GM21576 (cell line): ENCODE measurements around the gene DDX20.
A peak's percentile ranks its signal among the peaks of the same experiment; 100 is the strongest.

Experiments
- ATAC-seq: cut with Tn5 transposase; IDR thresholded peaks from one replicate; pipeline ENCODE4 v1.9.1; 2021; ENCODE audit warnings: mild to moderate bottlenecking, moderate library complexity; ENCODE audit not compliant: unreplicated experiment

Gene DDX20

DNA sequence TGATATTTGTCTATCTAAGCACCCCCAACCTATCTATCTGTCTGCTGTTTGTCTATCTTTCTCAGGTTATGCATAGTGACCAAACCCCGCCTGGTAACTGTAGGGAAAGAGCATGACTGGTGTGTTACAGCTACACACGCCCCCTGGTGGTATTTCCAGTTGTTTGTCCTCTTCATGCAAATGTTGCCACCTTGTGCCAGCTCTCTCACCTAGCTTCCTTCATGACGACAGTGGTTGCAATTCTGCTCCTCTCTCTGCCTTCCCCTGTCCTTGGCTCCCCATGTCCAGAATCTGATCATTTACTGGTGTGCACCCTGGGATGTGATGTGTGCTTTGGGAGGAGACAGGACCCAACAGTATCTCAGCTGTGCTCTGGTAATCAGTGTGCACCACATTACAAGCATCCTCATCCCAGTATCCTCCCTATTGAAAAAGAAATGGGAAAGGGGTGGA is 8.4 kb upstream of the DDX20 start:
- no peak for ATAC-seq

- ATAC-seq = no peak
These were observed 7.8 kb upstream of the DDX20 start for GRCh38 chr1:111747947-111748346.

- no peak for ATAC-seq
These were observed 6.1 kb upstream of the DDX20 start for GRCh38 chr1:111749628-111750027.

DNA sequence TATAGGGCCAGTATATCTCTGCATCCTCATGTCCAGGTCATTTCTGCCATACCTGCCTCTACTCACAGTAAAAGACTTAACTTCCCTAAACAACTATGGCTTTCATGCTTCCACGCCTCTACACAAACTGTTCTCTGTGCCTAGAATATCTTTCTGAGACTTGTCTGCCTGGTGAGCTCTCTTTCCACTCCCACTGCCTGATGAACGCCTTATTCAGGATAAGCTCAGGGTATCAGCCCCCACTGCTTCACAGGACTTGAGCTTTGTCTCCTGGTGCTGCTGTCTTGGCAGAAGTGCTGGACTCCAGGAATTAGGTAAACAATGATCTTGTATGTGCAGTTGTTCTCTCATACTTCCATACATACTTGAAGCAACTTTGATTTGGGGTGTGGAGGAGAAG is 4.8 kb upstream of the DDX20 start:
- ATAC-seq = no peak

DNA sequence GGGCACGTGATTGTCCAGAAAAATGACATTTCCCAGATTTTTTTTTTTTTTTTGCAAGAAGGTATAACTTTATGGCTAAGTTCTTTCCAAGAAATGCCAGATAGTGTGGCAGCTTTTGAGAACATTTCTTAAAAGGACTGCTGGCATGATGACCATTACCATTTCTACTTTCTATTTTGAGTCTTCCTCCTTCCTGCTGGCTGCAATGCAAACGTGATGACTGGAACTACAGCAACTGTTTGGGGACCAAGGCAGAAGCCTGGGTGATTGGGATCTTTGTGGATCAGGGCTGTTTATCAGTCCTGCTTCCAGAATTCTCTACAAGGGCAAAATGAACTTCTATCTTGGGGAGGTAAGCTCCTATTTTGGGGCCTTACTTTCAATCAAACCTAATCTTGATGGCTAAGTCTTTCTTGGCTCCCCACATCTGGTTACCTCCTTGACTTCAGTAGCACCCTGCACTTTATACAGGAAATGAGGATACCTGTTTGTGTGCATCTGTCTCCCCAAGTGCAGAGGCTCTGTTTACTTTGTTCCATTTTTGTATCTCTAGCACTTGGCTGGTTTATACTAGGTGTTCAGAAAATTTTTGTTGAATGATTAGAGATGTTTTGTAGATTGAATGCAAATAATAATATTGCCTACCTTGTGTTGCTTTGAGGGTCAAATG is 3.7 kb upstream of the DDX20 start:
- no peak for ATAC-seq

DNA sequence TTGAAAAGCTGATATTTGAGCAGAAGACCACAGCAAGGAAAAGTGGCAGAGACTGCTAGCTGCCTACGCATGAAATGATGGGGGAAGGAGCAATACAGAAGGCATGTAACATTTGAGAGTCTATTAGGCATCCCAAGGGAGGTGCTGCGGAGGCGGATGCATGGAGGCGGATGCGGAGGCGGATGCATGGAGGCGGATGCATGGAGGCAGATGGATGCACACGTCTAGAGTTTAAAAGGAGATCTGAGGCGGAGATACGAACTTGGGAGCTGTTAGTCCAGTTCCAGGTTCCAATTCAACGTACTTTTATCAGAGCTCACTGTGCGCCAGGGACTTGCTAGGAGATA is 744 bp upstream of the DDX20 start:
- ATAC-seq = peak; percentile 10

GRCh38 chr1:111756124-111756513 is 418 bp downstream of the DDX20 start:
- no peak for ATAC-seq

GRCh38 chr1:111758373-111758772 is 2.7 kb downstream of the DDX20 start:
- ATAC-seq = no peak

DNA sequence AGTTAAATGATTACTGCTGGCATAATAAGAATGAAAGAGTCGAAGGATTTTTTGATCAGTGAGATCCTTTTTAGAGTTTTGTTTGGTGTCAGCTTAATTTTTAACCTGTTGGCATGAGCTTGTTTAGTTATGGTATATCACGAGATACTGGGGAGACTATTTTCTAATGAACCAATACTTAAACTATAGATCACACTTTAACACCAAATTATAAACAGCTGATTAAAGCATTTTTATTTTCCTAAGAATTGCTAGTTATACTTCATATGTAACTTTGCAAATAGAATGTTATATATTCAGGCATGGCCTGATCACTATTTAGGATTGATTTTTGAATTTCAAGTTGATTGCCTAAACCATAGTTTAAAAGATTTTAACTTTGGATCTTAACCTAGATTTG is 6.0 kb downstream of the DDX20 start:
- ATAC-seq = no peak

GRCh38 chr1:111762332-111762731 is 6.6 kb downstream of the DDX20 start:
- no peak for ATAC-seq

DNA sequence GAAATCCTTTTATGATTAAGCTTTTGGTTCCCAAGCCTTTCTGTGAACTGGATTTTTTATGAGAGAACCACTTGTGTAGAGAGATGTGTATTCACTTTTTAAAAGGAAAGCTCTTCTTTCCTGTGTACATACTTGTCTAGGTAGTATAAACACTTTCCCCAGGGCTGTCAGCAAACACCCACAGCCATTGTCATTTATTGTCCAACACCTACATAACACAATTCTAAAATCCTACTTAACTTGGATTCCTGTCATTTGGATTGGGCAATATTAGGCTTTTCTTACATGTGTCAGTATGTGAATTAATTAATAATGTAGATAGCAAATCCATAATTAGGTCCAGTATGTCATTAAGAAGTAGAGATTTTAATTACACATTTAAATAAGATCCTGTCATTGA is 12.3 kb downstream of the DDX20 start:
- no peak for ATAC-seq

DNA sequence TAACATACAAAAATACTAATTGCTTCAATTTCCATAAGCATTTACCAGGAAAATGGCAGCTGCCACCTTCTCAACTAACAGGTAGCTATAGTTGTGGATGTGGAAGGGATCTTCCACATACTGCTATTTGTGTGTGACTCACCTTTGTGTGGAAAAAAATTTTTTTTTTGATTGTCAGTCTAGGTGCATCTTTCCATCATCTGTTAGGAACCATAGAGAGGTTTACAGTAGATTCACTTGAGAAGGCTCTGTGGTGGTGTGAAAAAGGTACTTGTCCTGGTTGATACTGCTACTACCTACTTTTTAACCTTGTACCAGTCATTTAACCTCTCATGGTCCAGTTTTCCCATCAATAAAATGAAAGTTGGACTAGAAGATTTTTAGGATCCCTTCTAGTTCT is 12.9 kb downstream of the DDX20 start:
- no peak for ATAC-seq

DNA sequence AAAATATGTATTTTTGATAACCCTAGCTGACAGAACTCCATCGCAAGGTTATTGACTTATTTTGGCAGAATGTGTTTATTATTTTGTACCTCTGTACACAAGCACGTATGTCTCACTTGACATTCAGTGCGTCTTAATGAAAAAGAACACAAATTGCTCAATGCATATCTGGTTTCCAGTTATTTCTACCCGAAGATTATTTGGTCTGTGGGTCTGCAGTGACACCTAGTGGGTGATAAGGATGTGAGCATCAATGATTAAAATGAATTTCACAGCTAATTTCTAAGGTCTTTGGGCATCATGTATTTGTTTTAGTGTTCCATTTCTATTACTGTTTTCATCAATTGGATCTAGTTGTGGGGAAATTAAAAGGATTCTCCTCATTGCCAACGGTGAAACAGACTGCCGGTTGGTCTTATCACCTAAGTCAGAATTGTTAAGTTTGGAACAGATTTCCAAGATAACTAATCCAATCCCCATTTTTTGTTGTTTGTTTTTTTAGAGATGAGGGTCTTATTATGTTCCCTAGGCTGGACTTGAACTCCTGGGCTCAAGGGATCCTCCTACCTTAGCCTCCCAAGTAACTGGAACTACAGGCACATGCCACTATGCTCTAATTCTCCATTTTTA is 13.9 kb downstream of the DDX20 start:
- ATAC-seq = no peak

- no peak for ATAC-seq
These were observed 15.2 kb downstream of the DDX20 start for GRCh38 chr1:111770916-111771315.

GRCh38 chr1:111775966-111776365 is 20.3 kb downstream of the DDX20 start:
- ATAC-seq = no peak

DNA sequence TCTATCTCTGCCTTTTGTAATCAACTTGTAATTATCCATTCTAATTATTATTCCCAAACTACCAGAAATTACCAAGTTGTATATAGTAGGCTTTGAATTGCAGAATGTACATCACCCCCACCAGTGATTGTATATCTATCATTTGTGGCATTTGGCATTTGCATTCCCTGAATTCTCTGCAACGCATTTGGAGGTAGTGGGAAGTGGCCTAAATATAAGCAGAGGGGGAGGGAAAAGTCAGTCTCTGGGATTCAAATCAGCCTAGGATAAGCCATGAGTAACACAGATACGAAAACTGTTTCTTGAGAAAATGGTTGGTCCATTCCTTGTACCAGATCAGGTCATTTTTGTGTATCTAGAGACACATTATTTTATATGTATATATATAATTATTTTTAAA is 20.7 kb downstream of the DDX20 start:
- ATAC-seq = no peak

DNA sequence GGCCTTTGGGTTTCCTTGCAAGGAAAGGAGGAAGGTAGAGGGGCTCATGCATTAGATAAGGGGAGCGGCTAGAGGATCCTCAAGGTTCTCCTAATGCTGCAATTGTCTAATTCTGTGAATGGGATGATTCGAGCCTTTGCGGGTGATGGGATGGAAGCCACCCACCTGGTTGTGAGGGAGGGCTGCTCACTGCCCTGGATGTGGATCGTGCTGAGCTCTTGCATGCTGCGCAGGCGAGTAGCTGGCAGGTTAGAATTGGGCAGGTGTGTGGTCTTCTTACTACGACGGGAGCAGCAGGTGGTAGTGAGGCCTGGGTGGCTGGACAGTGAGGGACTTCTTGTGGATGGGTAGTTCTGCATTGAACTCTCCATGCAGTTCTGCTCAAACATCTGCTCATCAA is 21.2 kb downstream of the DDX20 start:
- no peak for ATAC-seq

- ATAC-seq = no peak
These were observed 21.6 kb downstream of the DDX20 start for GRCh38 chr1:111777301-111777700.

DNA sequence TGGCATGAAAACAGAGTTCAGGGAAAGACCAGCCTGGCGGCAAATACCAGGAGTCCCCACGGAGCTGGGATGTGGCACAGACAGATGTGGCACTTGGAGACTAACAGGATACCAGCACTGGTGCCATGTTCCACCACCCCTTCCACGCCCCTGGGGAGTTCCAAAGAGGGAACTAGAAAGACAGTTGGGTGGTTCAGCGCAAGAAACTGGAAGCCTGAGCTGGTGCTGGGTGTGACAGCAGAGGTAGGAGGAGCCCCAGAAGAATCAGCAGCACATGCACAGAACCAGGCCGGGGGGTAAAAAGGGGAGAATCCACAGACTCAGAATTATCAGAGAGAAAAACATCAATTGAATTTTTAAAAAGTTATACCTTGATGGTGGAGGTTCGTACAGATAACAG is 22.4 kb downstream of the DDX20 start:
- no peak for ATAC-seq

DNA sequence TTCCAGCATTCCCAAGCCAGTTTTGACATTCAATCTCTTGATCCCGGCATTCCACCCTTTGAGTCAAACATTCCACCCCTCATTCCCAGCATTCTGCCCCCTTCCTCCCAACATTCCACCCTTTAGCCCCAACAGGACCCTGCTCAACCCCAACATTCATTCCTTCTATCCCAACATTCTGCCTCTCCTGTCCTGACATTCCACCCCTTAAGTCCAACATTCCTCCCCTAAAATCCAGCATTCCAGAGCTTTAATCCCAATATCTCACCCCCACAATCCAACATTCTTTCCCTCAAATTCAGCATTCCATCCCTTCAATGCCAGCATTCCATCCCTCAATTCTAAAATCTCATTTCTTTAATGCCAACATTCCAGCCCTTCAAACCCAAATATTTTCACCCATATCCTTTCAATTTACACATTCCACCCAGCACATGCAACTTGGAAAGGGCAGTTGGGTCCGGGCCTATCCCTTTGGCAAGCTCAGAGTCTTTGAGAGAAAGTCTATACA is 22.9 kb downstream of the DDX20 start:
- ATAC-seq = no peak

GRCh38 chr1:111779546-111779945 is 23.8 kb downstream of the DDX20 start:
- ATAC-seq = no peak

GRCh38 chr1:111784273-111784901 is 28.7 kb downstream of the DDX20 start:
- ATAC-seq = no peak
